Measurements from ENCODE around the gene TBC1D20. TPM values are rescaled to one million over a fixed set of nuclear protein-coding genes. Genes with fewer than 3 reads are reported as not detected.

TBC1D20 gene
- total and polyA plus RNA-seq, 9 donors: 19.1 to 40.1 (median 34.8) TPM

DNA sequence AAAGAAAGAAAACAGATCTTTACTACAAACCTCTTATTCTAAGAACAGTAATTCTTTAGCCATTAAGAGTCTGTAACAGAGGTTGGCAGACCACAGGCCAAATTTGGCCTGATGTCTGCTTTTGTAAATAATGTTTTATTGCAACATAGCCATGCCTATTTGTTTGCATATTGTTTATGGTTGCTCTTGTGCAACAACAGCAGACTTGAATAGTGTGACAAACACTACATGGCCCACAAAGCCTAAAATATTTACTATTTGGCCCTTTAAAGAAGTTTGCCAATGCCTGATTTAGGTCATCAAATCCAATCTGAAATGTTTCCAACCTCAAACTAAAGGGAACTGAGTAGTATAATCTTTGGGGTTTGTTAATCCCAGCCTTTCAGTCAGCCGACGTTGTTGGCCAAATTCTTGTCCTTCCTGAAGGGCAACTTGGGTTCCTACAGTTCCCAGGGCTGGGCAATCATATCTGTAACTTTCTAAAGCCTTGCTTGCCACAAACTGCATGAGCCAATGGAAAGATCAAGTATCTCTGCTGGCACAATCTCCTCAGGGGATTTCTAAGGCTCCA is 33.9 kb upstream of the TBC1D20 start:
- no peak for TF ChIP-seq CTCF (IDR thresholded peaks at IDR 0.05)
- no peak for TF ChIP-seq EP300 (IDR thresholded peaks at IDR 0.05)
- TF ChIP-seq POLR2A (IDR thresholded peaks at IDR 0.05): no peak
- H3K36me3 ChIP-seq: no peaks in the 10 kb centered on the region
- no peak for DNase-seq
- no peaks in the 10 kb centered on the region for H3K4me1 ChIP-seq (ENCODE audit: insufficient read depth)
- intact Hi-C loops (cut with DNase I): no loop called here
- no peaks in the 10 kb centered on the region for H3K9me3 ChIP-seq
- 45 to 57% (median 49%) methylated on average over 2 of the region's 2 CpGs for WGBS, 3 donors
- no peak overlapping the region for H3K27ac ChIP-seq
- no peak overlapping the region for H3K4me3 ChIP-seq
- H3K27me3 ChIP-seq: no peaks in the 10 kb centered on the region

GRCh38 chr20:492159-492558 is 29.8 kb upstream of the TBC1D20 start:
- 79 to 86% (median 81%) methylated on average over 5 of the region's 5 CpGs for whole genome bisulfite sequencing, 3 donors
- Histone ChIP-seq H3K27me3 (no peaks in the 10 kb centered on the region), H3K27ac (no peak overlapping the region), H3K4me3 (no peak overlapping the region), H3K9me3 (no peaks in the 10 kb centered on the region), H3K4me1 (ENCODE audit: insufficient read depth) (no peaks in the 10 kb centered on the region), H3K36me3 (no peaks in the 10 kb centered on the region)
- intact Hi-C loops (cut with DNase I): no loop called here
- no peak for DNase-seq
- no peak for TF ChIP-seq POLR2A (IDR thresholded peaks at IDR 0.05)
- no peak for TF ChIP-seq CTCF (IDR thresholded peaks at IDR 0.05)
- no peak for TF ChIP-seq EP300 (IDR thresholded peaks at IDR 0.05)

- H3K27ac ChIP-seq: no peak overlapping the region
- TF ChIP-seq EP300 (IDR thresholded peaks at IDR 0.05) (no peak), CTCF (IDR thresholded peaks at IDR 0.05) (no peak), POLR2A (IDR thresholded peaks at IDR 0.05) (no peak)
- WGBS, 3 donors: 82 to 94% (median 85%) methylated on average over 4 of the region's 4 CpGs
- intact Hi-C loops (cut with DNase I): no loop called here
- no peak for DNase-seq
- no peak overlapping the region for H3K4me3 ChIP-seq
- H3K27me3 ChIP-seq: no peaks in the 10 kb centered on the region
- H3K36me3 ChIP-seq: no peaks in the 10 kb centered on the region
- no peaks in the 10 kb centered on the region for H3K9me3 ChIP-seq
- no peaks in the 10 kb centered on the region for H3K4me1 ChIP-seq (ENCODE audit: insufficient read depth)
Observed at GRCh38 chr20:487655-488054, 25.3 kb upstream of the TBC1D20 start.

DNA sequence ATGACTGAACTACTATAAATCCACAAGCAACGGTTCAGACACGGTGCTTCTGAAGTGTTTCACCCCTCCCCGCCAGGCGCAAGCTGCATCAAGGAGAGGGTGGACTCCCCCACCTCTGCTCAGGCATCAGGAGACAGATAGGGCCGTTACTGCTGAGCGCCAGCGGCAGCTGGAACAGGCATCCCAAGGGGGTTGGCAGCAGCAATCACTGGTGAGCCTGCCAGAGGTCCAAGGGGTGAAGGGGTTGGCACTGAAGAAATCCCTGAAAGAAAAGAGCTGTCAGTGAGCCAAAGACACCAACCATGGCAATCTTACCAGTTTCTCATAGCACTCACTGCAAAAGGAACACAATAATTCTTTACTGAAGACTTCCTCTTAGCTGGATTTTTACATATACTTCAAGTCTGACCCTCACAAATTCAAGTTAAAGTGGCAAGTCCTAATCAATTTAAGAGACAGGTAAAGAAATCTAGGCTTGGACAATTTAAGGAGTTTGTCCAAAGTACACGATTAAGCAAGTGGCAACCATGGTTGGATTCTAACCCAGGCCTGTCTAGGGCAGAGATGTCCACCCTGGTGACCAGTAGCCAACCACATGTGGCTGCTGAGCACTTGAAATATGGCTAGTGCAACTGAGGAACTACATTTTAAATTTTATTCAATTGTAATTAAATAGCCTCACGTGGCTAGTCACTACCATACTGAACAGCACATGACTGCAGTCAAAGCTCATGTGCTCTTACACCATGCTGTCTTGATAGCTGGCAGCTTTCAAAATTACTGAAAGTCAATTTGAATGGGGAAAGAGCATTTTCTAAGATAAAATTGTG is 21.7 kb upstream of the TBC1D20 start:
- TF ChIP-seq EP300 (IDR thresholded peaks at IDR 0.05) (no peak), POLR2A (IDR thresholded peaks at IDR 0.05) (no peak), CTCF (IDR thresholded peaks at IDR 0.05) (no peak)
- H3K36me3 ChIP-seq: no peaks in the 10 kb centered on the region
- H3K4me1 ChIP-seq (ENCODE audit: insufficient read depth): no peaks in the 10 kb centered on the region
- H3K9me3 ChIP-seq: no peaks in the 10 kb centered on the region
- WGBS, 3 donors: 27 to 42% (median 29%) methylated on average over 9 of the region's 9 CpGs
- peak in 4 of 5 donors; percentile 23 to 51 (median 38) for DNase-seq
- no peaks in the 10 kb centered on the region for H3K27me3 ChIP-seq
- H3K4me3 ChIP-seq: no peak overlapping the region
- H3K27ac ChIP-seq: no peak overlapping the region
- intact Hi-C loops (cut with DNase I): no loop called here
